ENCODE data around the gene MAT1A.

Gene MAT1A

DNA sequence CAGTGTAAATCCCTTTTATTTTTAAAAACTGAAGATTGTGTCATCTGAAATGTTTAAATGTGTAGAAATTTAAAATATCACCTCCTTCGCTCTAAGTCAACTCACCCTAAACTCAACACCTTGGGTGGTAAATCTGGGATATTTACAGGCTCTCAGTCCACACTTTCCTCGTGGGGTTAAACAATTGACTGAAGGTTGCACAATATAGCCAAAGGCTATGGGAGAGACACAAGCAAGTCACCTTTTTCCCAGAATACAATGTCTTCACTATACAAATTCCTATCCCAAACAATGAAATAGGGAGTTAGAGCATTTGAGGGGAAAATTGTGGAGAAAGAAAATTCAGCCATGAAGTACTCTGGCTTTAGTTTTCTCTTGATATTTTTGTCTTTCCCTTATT, 32.7 kb upstream of the MAT1A start:
- TF ChIP-seq, protein P1, sequence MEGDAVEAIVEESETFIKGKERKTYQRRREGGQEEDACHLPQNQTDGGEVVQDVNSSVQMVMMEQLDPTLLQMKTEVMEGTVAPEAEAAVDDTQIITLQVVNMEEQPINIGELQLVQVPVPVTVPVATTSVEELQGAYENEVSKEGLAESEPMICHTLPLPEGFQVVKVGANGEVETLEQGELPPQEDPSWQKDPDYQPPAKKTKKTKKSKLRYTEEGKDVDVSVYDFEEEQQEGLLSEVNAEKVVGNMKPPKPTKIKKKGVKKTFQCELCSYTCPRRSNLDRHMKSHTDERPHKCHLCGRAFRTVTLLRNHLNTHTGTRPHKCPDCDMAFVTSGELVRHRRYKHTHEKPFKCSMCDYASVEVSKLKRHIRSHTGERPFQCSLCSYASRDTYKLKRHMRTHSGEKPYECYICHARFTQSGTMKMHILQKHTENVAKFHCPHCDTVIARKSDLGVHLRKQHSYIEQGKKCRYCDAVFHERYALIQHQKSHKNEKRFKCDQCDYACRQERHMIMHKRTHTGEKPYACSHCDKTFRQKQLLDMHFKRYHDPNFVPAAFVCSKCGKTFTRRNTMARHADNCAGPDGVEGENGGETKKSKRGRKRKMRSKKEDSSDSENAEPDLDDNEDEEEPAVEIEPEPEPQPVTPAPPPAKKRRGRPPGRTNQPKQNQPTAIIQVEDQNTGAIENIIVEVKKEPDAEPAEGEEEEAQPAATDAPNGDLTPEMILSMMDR (IDR thresholded peaks at IDR 0.05; ENCODE audit: low read depth, low read length), result no peak
- no peak overlapping the region for H3K4me3 ChIP-seq (replicated peaks in 1 of 2; ENCODE audit: low read depth in 2 of 2, low read length in 2 of 2)
- DNase-seq (ENCODE audit: low read depth in 2 of 2), result no peak

DNA sequence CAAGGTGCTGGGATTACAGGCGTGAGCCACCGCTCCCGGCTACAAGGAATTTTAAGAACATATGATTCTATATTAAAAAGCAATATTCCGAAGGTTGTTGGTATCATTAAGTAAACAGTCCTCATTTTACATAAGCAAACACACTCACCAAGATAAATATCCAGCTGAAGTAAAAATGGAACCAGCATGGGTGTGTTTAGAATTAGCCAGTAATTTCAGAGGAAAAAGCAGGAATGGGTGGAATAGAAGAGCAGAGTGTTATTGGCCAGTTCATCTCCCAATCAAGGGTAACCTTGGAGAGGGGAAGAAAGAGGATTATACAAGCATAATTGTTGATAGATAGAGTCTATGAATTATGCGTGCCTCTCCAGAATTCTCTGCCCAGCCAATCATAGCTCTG, 31.7 kb upstream of the MAT1A start:
- TF ChIP-seq, protein P1 (IDR thresholded peaks at IDR 0.05; ENCODE audit: low read depth, low read length), result no peak
- no peak overlapping the region for H3K4me3 ChIP-seq (replicated peaks in 1 of 2; ENCODE audit: low read depth in 2 of 2, low read length in 2 of 2)
- no peak for DNase-seq (ENCODE audit: low read depth in 2 of 2)

DNA sequence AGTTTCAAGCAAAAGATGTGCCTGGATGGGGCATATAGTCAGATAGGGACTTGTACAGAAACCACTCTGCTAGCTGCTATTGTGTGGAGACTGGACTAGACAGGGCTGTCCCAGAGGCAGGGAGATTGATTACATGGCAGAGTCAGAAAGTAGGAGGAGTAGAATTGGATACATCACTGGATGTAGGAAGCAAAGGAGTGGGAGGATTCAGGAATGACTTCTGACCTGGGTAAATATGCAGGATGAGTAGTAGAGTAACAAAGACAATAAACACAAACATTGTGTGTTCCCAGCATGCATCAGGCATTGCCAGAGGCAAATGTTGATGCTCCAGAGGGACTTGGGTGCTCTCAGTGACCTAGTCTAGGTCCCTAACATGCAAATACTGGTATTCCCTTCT, 30.9 kb upstream of the MAT1A start:
- TF ChIP-seq, protein P1 (IDR thresholded peaks at IDR 0.05; ENCODE audit: low read depth, low read length), result no peak

DNA sequence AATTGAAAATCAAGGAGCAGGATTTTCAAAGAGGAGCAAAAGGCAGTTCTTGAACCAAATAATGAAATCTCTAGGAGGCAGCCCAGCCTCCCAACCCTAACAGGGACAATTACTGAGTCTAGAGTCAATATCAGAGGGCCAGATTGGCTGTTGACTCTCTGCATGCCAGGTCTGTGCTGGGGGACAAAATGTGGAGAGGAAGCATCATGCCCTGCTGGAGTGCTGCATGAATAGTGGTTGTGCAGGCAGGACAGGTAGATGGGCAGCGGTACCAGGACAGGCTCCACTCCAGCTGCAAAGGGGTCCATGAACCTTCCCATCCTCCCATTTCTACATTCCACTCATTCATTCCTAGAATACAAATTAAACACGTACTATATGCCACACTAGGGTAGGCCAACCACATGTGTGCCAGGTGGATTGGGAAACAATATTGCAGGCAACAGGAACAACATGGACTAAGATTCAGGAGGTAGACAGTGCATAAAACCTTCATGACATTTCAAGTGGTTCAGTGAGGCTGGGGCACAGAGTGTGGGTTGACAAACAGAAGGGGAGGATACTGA, 30.4 kb upstream of the MAT1A start:
- TF ChIP-seq, protein P1 (IDR thresholded peaks at IDR 0.05; ENCODE audit: low read depth, low read length), result no peak
- H3K4me3 ChIP-seq (replicated peaks in 1 of 2; ENCODE audit: low read depth in 2 of 2, low read length in 2 of 2), result no peak overlapping the region
- DNase-seq (ENCODE audit: low read depth in 2 of 2), result no peak

More for the DNA sequence above, 30.9 kb upstream of the MAT1A start:
- DNase-seq (ENCODE audit: low read depth in 2 of 2), result no peak
- H3K4me3 ChIP-seq (replicated peaks in 1 of 2; ENCODE audit: low read depth in 2 of 2, low read length in 2 of 2), result no peak overlapping the region

DNA sequence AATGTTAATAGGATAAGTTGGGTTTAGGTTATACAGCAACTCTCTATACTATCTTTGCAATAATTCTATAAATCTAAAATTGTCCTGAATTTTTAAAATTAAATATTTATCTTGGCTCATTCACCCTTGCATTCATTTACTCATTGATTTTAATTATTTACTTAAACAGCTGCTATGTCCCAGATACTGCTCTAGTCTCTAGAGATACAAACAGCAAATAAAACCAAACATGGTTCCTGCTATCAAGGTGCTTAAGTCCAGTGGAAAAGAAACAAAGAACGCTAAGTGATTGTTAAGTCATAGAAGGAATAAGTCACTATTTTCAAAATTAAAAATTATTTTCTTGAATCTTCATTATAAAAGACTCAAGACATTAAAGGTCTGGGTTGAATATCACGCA, 29.9 kb upstream of the MAT1A start:
- TF ChIP-seq, protein P1 (IDR thresholded peaks at IDR 0.05; ENCODE audit: low read depth, low read length), result no peak
- H3K4me3 ChIP-seq (replicated peaks in 1 of 2; ENCODE audit: low read depth in 2 of 2, low read length in 2 of 2), result no peak overlapping the region
- DNase-seq (ENCODE audit: low read depth in 2 of 2), result no peak

DNA sequence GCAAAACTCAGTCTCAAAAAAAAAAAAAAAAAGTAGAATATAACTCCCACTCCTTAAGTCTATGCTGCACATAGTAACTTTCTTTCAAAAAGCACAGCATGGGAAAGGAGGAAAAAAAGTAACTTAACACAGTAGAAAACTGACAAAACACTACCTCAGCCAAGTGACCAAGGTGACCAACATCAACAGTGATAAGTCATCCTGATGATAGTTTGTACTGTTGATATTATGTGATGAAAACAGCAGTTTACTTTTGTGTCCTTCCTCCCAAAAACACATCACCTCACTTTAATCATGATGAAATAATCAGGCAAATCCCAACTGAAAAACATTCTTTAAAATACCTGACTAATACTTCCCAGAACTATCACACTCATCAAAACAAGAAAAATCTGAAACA, 29.3 kb upstream of the MAT1A start:
- no peak for DNase-seq (ENCODE audit: low read depth in 2 of 2)
- TF ChIP-seq, protein P1 (IDR thresholded peaks at IDR 0.05; ENCODE audit: low read depth, low read length), result no peak
- H3K4me3 ChIP-seq (replicated peaks in 1 of 2; ENCODE audit: low read depth in 2 of 2, low read length in 2 of 2), result no peak overlapping the region

DNA sequence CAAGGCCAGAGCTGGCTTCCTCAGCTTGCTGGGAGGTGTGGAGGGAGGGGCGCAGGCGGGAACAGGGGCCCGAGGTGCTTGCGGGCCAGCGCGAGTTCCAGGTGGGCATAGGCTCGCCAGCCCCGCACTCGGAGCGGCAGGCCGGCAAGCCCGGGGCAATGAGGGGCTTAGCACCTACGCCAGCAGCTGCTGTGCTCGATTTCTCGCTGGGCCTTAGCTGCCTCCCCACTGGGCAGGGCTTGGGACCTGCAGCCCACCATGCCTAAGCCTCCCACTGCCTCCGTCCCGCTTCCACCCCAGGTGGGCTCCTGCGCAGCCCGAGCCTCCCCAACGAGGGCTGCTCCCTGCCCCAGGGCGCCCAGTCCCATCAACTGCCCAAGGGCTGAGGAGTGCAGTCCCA, 25.9 kb upstream of the MAT1A start:
- TF ChIP-seq, protein P1 (IDR thresholded peaks at IDR 0.05; ENCODE audit: low read depth, low read length), result no peak
- no peak overlapping the region for H3K4me3 ChIP-seq (replicated peaks in 1 of 2; ENCODE audit: low read depth in 2 of 2, low read length in 2 of 2)
- no peak for DNase-seq (ENCODE audit: low read depth in 2 of 2)

Data from cardiac fibroblast (primary cell).